GM19025 (cell line): ENCODE results near the gene FGR.
"Not testable (repeated sequence)": the region's sequence is repeated elsewhere in the genome, so short reads cannot be mapped to it uniquely, and the experiment has no call there.

Source experiments
- ATAC-seq: cut with Tn5 transposase; IDR thresholded peaks from one replicate; pipeline ENCODE4 v1.9.1; 2021; ENCODE audit warnings: mild to moderate bottlenecking, low read depth, moderate library complexity; ENCODE audit not compliant: unreplicated experiment

The FGR gene

GRCh38 chr1:27619782-27620438 is 15.1 kb downstream of the FGR start:
- not testable (repeated sequence) for ATAC-seq

- ATAC-seq: no peak
These were observed 16.5 kb downstream of the FGR start for GRCh38 chr1:27618341-27619082.

GRCh38 chr1:27617420-27617819 is 17.6 kb downstream of the FGR start:
- ATAC-seq: no peak

GRCh38 chr1:27616441-27616840 is 18.5 kb downstream of the FGR start:
- no peak for ATAC-seq

- no peak for ATAC-seq
These were observed 19.4 kb downstream of the FGR start for GRCh38 chr1:27615346-27616192.

GRCh38 chr1:27614625-27615344 is 20.2 kb downstream of the FGR start:
- no peak for ATAC-seq

DNA sequence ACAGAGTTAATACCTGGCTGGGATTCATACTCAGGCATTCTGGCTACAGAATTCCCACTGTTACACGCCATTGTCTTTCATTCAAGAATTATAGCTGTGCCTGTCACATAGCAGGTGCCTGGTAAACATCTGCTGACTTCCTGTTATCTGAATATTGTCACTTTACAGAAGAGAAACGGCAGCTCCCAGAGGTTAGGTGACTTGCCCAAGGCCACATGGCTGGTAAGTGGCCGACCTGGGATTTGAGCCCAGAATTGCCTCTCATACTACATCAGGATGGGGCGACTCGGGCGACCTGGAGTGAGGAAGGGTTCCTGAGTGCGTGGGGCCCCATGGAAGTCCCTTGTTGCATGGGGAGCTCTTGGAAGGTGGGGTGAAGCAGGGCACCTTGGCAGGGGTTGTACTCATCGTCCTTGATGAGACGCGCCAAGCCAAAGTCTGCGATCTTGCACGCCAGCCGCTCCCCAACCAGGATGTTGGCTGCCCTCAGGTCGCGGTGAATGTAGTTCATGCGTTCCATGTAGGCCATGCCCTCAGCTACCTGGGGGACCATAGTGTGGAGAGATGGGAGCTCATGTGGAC is 20.9 kb downstream of the FGR start:
- ATAC-seq: no peak

- ATAC-seq: no peak
These were observed 22.3 kb downstream of the FGR start for GRCh38 chr1:27612718-27613117.

DNA sequence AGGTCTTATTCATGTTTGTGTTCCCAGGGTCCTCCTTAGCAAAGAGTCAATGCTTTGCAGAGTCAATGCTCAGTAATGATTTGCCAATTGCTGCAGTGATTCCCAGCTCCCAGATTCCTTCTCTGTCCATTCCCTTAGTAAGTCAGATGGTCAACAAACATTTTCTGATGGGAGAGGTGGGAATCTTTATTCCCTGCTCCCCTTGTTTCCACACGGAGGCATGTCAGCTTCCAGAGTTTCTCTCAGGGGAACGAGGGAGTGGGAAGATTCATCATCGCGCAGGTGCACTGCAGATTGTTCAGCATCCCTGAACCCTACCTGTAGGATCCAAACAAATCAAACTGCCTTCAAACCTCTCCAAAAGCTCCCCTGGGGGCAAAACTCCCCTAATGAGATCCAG is 23.5 kb downstream of the FGR start:
- no peak for ATAC-seq

DNA sequence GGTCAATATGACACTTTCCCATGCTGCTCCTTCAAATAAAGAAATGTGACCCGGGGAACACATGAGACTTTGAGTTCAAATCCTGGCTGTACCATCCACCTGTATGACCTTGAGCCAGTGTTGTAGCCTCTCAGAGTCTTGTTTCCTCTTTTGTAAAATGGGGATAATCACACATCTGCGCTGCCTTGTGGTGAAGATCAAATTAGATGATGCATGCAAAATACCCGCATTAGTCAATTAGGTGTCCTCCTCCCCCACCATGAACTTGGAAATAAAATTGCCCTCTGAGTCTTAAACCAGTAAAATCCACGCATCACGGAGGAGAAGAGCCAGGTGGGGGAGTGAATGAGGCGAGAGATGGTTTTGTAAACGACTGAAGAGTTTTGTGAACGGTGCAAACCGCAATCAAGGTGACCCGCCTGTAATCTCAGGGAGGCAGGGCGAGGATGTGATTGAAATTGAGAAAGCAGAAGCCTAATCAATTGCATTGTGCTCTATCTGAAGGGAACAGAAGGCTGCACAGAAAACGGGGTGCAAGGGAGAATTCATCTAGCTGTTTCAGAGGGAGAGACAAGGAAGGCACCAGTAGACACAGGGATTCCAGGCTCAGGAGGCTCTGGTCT is 25.3 kb downstream of the FGR start:
- ATAC-seq: no peak

- no peak for ATAC-seq
These were observed 25.8 kb downstream of the FGR start for GRCh38 chr1:27609210-27609555.

DNA sequence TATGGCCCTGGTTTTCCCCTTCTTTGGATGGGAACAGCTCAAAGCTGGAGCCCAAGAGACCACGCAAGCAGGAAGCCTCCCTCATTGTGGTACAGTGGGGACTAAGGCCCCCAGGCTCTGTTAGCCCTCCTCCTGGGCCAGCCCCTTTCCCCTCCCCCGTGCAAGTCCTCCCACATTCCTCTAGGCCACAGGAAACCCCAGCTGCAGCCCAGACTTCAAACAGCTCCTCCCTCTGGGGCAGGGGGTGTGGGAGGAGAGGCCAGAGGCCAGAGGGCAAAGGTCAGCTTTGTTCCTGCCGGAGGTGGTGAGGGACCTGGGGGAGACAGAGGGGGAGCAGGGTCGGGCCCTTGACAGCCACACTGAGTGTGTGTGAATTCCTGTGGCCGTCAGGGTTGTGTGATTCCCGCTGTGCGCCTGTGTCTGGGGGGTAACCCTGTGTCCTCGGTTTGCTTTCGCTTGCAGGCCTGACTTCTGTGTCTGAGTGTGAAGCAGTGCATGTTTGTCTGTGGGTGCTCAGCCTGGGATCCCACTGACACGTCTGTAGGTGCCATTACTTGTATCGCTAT is 27.7 kb downstream of the FGR start:
- ATAC-seq: no peak

DNA sequence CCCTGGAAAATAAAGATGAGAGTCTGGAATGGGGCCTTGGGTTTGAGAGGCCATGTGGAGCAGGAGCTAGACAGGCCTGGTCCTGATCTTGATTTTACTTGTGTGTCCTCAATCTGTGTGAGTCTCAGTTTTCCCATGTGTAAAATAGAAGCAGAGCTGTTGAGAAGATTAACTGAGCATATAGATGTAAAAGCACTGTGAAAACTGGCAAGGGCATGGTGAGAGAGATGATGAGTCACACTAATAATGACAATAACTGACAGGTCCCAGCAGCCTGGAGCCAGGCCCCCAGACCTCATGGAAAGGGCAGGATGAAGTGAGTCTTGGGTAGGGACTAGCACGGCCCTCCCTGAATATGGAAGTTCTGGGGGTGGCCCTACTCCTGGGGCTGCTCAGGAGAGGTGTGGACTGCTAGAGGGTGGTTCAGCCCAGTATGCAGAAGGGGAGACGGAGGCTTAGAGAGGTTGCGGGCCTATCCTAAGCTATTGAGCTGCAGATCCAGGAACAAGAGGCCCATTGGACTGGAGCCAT is 28.2 kb downstream of the FGR start:
- no peak for ATAC-seq

GRCh38 chr1:27605796-27606707 is 28.9 kb downstream of the FGR start:
- ATAC-seq: no peak

DNA sequence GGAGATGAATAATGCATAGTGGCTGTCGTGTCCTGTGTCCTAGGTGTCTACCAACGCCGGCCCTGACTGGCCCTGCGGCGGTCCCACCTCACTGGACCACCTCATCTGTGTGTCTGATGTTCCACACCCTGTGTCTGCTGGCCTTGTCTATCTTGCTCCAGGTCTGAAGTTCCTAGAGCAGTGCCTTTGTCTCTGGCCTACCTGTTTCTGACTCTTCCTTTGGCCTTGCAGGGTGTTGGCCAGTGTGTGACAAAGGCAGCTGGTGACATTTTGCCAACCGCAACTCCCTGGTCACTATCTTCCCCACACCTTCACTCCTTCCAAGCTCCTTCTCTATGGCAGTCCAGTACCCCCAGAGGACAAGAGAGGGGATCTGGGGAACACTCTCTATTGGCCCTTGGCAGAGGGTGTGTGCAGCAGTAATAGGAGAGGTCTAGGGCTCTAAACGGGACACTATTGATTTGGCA is 29.7 kb downstream of the FGR start:
- no peak for ATAC-seq

GRCh38 chr1:27604579-27605299 is 30.2 kb downstream of the FGR start:
- no peak for ATAC-seq

GRCh38 chr1:27603681-27604578 is 31.1 kb downstream of the FGR start, which contains the start of gene AHDC1:
AHDC1 (minus strand) TSS chr1:27604144; CDS start chr1:27552115, 52,029 bp downstream.
- peak; percentile 55 for ATAC-seq
